Tibial nerve (tissue), 3 donors: ENCODE data around the gene SMARCA2.

ENCODE experiments used
- EP300 ChIP-seq, 2 donors: sonication (generic); formaldehyde crosslinking; IDR thresholded peaks; one replicate each; pipeline ENCODE4 v1.6.1; 2017; ENCODE audit warnings: antibody characterized with exemption in 2 of 2, mild to moderate bottlenecking in 1 of 2
- POLR2A ChIP-seq, 2 donors: fragments of 450-650 bp; IDR thresholded peaks; one replicate each; pipeline ENCODE4 v1.6.1; 2017; ENCODE audit warnings: antibody characterized with exemption in 2 of 2, mild to moderate bottlenecking in 2 of 2, moderate library complexity in 2 of 2

GRCh38 chr9:2161661-2162060 is 146.5 kb downstream of the SMARCA2 start:
- no peak for TF ChIP-seq EP300 (IDR thresholded peaks at IDR 0.05)
- TF ChIP-seq POLR2A (IDR thresholded peaks at IDR 0.05): no peak
